HG02884 (cell line): Measurements from ENCODE around the gene PITPNM3.
"Not testable (repeated sequence)": the region's sequence is repeated elsewhere in the genome, so short reads cannot be mapped to it uniquely, and the experiment has no call there.

Source experiments
- ATAC-seq: cut with Tn5 transposase; IDR thresholded peaks from one replicate; pipeline ENCODE4 v1.9.1; 2021; ENCODE audit warnings: mild to moderate bottlenecking, moderate library complexity; ENCODE audit not compliant: unreplicated experiment

Gene PITPNM3

DNA sequence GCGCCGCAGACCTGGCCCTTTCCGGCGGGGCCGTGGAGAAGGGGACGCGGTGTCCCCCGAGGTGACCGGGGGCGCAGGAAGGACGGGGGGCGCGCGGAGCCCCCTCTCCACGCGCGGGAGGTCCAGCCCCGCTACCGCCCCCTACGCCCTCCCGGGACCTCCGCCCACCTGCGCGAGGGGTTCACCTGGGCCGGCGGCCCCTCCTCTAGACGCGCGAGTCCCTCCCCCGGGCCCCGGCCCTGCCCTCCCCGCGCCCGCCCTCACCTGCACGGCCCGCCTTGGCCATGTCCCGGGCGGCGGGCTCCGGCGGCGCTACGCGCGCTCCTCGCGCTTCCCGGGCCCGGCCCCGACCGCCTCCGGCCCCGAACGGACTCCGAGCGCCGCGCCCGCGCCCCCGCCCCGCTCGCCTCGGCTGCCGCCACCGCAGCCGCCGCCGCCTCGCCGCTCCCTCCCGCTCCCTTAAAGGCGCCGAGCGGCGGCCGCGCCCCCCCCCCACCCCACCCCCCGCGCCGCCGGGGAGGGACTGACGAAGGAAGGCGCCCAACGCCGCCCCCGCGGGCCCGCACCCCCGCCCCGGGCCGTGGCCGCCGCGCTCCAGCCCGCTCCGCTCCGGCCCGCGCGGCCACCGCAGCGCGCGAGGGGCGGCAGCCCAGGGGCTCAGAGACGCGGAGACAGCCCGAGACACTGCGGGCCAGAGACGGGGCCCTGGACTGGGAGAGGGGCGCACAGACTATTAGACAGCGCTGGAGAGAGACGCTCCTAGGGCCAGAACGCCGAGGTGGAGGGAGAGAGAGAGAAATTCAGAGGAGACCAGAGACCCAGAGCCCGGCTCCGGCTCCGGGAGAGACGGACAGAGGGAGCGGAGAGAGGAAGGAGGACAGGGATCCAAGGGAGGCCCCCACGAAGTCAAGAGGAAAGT is at the start of gene PITPNM3:
Gene PITPNM3, minus strand, starts transcription at position 435 of the 919 bp plus-strand sequence. Its CDS starts 149 bp downstream, at position 286.
- no peak for ATAC-seq

DNA sequence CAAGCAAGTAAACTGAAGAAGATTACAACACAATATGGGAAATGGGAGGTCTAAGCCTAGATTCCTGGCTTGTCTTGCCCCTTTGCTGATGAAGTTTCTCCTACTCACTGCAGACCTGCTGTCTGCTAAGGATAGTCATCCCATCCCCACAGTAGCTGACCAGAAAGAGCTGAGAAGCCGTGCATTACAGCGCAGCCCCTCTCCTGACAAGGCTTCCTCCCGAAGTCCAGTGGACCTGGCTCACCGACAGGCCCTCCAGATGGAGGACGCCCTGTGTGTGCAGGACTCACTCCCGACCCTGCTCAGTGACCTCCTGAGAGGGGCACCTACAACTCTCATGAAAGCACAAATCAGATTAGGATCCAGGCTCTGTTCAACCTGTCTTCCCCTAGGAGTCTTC is 48.8 kb upstream of the PITPNM3 start:
- ATAC-seq, result no peak

DNA sequence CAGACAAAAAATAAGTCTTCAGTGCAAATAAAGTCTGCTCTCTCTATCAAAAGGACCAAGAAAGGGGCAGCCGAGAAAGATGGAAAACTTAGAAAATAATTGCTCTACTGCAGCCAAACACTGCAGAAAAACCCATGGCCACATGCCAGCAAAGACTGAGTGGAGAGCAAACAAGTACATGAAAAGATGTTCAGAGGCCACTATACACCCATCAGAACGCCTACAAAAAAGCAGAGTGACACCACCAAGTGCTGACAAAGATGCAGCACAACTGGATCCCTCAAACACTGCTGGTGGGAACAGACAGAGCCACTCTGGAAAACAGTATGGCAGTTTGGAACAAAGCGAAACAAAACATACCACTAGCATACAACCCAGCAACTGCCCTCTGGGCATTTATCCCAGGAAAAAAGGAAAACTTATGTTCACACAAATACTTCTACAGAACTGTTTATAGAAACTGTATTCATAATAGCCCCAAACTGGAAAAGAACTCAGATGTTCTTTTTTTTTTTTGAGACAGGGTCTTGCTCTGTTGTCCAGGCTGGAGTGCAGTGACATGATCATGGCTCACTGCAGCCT is 47.5 kb upstream of the PITPNM3 start:
- ATAC-seq, result no peak

DNA sequence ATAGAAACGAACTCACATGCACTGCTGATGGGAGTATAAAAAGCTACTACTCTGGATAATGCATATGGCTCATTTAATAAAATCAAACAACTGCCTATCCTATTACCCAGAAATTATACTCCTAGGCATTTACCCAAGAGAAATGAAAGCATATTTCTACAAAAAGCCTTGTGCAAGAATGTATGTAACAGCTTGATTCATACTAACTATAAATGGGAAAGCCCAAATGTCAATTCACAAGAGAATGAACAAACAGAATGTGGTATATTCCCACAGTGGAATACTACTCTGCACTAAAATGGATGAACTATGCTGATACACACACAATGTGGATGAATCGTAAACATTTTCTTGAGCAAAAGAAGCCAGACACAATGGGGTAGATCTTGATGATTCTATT is 45.8 kb upstream of the PITPNM3 start:
- no peak for ATAC-seq

DNA sequence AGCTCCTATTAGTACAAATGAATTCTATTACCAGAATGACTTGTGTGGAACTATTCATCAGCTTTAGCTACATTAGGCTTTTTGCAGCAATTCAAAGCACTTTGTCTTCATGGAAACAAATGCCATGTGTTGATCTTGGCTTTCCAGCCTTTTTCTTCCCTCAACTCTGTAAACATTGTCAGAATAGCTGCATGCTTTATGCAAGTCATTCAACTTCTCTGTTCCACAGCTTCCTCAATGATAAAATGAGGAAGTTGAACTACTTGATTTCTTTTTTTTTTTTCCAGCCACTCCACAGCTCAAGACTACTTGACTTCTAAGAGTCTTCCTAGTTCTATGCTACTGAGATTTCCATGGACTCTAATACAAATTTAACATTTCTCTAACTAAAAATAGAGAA is 43.0 kb upstream of the PITPNM3 start:
- no peak for ATAC-seq

DNA sequence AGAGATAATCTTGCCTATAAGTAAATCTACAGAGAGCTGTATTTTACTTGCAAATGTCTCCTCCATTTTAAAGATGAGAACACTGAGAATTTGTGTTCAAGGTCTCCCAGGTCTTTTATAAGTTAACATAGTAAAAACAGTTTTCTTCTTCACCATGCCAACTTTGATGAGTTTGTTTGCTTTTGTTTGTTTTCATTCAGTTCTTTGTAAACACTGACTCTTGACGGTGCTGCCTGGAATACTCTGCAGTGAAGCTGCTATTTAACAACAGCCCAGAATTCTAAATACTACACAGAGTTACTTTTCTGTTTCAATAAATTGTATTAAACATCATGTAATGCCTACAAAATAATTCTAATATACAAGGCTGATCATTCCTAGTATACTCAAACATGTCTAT is 41.4 kb upstream of the PITPNM3 start:
- no peak for ATAC-seq

DNA sequence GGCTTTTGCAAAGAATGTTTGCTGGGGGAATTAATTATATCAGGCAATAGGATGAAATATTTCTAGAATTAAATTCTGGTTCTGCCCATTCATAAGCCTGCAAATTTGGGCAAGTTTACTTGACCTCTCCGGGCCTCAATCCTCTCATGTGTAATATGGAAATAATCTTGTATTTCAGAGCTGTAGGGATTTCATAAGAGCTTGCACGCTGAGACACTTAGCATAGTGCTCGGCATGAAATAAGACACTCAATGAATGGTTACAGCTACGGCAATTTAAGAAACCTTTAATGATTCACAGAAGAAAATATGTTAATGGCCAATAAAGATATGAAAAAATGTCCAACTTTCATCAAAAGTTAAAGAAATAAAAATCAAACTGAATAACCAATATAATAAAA is 40.6 kb upstream of the PITPNM3 start:
- no peak for ATAC-seq

DNA sequence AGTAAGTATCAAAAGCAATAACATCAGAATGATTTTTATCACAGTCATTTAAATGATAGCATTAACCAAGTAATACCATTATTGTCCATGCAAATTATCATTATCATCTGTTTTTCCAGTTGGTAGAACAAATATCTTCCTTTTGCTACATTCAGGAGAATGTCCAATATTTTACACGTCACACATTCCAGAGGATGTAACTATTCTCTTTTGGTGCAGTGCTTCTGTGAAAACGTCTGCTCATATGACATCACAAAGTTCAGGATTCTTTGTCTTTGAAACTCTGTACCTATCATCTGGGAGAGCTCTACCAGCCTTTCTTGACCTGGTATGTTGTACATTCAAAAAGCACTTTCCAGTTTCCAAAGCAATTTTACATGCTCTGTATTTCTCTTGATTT is 40.2 kb upstream of the PITPNM3 start:
- ATAC-seq, result no peak

DNA sequence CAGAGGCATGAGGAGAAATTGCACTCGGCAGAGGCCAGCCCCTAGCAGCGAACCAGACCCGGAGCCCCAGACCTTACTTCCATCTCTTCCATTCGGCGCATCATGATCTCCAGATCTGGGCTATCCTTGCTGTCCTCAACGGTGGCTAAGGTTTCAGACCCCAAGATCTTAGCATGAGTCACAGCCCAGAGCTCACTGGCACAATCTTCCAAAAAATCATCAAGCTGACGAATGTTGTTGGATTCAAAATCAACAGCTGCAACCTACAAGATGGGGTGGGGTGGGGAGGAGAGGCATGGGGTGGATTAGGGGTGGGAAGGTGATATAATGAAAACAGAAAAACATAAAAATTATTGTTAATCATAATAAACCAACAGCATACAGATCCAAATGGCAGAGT is 39.7 kb upstream of the PITPNM3 start:
- no peak for ATAC-seq

DNA sequence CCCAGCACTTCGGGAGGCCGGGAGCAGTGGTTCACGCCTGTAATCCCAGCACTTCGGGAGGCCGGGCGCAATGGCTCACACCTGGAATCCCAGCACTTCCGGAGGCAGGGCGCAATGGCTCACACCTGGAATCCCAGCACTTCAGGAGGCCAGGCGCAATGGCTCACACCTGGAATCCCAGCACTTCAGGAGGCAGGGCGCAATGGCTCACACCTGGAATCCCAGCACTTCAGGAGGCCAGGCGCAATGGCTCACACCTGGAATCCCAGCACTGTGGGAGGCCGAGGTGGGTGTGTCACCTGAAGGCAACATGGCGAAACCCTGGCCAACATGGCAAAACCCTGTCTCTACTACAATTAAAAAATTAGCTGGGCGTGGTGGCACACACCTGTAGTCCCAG is 37.0 kb upstream of the PITPNM3 start:
- ATAC-seq, result not testable (repeated sequence)

DNA sequence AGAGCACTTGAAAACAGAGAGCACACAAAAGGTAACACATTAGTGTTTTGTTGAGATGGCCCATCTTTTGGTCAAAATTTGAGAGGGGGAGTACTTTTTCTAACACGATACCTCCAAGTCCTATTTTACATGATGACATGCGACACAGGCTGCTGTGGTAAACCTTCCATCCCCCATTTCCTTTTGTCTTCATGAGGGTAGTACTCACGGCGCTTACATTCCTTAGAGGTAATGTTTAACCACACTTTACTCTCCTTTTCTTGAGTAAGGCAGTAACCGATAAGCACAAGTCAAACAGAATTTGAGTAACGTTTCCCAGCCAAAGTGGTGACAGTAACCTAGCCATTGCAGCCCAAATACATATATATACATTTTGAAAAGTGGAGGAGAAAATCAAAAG is 35.8 kb upstream of the PITPNM3 start:
- no peak for ATAC-seq

DNA sequence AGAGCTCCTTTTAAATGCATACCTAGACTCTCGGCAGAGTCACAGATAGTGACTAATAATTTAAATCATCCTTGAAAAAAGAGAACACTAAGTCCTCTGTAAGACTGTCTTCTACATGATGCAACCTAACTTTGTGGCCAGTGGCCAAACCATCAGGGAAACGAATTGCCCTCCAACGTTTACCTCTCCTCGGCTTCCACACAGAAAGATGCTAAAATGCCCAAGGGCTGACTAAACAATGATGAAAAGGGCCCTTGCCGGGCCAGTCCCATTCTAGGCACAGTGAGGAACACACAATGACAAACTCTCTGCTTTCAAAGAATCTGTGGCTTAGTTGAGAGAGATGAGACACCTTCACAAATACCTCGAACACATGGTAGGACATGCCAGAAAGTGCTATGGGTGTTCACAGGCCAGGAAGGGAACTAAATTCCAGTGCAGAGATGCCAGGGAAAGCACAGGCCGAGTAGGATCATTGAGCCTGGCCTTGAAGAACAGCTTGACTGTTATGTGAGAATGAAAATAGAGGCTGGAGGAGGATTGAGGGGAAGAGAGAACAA is 35.3 kb upstream of the PITPNM3 start:
- ATAC-seq, result no peak

DNA sequence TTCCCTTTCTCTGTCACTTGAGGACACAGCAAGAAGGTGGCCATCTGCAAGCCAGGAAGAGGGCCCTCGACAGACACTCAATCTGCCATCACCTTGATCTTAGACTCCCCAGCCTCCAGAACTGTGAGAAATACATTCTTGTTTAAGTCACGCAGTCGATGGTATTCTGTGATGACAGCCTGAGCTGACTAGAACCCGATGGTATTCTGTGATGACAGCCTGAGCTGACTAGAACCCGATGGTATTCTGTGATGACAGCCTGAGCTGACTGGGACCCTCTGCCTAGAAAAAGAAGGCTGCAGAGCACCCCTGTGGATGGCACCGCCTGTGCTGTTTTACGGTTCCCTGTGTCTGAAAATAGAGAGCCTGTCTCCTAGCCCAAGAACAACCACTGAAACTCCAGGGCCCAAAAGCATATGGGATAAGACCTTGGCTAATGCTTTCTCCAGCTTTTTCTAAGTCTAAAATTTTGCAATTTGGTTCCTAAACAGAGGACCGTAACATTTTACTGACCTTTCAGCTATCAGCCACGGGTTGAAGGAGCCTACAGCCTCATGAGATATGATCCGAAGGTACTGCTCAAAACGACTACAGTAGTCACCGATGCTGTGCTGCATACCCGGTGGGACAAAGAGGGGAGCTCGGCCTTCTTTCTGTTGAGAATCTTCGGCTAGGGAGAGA is 33.1 kb upstream of the PITPNM3 start:
- no peak for ATAC-seq

DNA sequence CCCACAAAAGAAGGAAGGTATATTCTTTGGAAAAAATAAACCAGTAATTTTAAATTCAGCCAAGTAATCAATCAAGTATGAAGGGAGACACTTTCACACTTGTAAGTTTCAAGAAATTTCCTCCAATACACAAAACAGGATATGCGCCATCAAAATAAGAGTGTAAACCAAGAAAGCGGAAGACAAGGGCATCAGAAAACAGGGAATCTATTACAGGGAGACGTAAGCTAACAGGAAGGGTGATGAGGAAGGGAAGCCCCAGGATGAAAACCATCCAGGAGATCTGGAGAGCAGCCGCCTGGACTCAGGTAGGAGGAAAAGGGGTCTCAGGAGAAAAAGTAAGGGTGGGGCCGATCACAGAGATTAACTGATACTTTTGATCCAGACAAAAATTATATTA is 31.8 kb upstream of the PITPNM3 start:
- no peak for ATAC-seq

DNA sequence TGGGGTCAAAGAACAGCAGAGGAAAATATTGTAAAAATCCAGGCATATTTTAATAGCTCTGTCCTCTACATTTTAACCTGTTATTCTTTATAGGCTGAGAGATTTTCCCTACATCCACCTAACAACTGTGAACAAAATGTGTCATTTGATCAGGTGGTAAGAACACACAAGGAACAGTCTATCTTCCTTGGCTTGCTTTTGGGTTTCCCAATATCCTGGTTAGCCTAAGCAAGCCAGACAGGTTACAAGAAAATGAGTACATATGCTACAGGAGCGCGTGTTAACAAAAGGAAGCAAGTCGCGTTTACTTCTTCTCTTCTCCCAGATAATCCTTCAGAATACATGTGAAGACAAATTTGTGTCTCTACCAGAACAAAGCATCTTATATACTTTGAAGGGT is 31.0 kb upstream of the PITPNM3 start:
- ATAC-seq, result no peak

DNA sequence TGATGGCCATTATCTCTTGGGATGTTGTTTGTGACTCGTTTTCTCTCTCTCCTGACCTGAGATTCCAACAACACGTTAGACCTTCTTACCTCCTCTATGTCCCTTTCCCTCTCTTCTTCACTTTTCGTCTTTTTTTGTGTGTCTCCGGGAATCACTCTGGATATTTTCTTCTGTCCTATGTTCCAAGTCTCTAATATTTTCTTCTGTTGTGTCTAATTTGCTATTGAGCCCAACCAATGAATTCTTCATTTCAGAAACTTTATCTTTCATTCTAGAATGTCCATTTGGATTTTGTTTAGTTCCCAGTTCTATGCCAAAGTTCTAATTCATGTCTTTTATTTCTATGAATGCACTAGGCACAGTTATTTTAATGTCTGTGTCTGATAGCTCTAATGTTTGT is 27.1 kb upstream of the PITPNM3 start:
- ATAC-seq, result no peak

DNA sequence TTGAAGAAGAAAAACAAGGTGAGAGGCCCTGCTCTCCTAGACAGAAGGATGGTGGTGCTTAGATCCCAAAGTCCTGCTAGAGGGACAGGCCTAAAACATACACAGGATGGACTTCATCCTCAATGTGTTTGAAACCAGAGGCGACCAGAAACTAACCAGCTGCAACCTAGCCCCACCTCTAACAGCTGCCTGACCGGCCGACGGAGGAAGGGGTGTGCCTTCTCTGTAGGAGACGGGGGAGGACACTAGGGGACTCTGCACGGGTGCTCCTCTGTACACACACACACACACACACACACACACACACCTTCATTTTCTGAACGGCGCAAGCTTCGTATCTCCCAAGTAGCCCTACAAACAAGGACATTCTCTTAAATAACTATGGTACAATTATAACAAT is 24.3 kb upstream of the PITPNM3 start:
- no peak for ATAC-seq

DNA sequence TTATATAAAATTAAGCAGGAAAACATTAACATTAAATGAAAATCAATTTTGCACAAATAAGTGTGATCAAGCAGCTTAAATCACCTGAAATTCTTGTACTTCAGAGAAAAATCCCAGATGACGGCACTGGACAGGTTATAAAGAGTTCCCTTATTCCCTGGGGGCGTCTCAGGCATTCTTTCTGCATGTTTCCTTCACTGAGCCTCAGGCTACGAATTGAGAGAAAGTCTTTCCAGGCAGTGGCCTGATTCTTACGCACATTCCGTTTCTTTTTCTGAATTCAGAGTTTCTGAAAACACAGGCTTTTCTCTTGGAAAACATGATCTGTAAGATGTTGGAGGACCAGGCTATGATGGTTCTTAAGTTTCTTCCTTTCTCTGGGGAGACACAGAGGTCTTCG is 22.1 kb upstream of the PITPNM3 start:
- ATAC-seq, result no peak

DNA sequence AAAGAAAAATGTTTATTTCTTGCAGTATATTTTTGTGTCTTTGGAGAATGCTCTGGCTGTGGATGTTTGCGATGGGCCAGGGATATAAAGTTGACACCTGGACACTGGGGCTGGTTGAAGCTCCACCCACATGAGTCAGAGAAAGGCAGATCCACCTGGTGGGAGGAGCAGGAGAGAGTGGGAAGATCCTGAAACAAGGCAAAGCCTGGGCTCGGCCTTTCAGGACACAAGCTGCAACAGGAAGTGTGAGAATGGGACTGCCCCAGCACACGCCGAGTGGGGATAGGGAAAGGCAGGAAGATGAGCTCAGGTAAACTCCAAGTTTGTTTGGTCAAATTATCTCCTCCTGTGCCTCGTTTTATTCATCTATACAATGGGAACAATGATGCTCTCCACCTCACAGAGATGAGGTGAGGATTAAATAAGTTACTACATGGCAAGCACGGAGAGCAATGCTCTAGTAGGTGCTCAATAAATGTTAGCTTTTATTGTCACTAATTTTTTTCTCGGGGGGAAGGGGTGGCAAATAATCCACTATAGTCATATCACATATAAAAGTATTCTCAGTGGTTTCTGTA is 21.4 kb upstream of the PITPNM3 start:
- no peak for ATAC-seq

DNA sequence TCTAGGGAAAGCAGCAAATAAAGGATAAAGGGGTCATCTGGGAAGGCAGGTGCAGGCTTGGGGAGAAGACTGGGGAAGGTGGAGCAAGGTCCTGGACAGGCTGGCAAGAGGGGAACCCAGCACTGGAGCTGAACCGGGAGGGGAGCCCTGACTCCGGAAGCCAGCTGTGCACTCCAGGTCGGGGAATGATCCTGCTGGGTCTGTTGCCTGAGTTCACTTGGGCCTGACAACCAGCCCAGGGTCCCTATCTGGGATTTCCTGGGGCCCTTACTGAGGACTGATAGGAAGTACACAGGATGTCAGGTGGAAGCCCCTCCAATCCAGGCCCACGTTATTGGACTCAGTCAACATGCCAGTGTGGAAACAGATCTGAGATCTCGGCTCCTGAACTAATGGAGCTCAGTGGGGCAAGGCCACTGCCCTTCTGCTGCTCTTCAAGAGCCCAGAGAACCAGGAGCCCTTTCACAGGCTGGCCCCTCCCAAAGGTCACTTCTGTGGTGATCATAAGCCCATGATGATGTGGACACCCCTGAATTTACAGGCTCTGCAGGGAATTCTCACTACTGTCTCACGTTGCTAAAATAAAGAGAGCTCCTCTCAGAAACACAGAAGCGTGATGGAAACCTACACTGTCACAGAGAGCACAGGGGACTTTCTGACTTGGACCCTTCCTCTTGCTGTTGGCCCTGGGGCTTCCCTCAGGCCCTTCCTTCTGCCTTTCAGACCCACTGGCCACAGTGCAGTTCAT is 19.9 kb upstream of the PITPNM3 start:
- ATAC-seq, result no peak

DNA sequence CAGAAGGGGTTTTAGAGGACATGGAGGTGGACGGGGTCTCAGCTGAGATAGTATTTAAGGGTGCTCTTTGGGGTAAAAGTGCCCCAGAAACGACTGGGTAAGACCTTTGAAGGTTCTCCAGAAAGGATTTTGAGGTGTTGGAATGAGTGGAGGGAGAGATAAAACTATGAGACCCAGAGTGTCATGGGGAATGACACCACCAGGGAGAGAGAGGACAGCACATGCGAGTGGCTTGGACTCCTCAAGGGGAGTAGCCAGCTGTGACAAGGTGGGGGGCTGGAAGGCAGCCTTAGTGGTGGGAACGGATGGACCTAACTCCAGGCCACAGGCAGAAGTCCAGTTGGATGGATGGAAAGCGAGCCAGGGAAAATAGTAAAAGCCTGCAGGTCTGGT is 19.2 kb upstream of the PITPNM3 start:
- no peak for ATAC-seq
